HepG2 (cell line): Measurements from ENCODE around the gene FAM83E. TPM values are rescaled to one million over a fixed set of nuclear protein-coding genes. Genes with fewer than 3 reads are reported as not detected.
A peak's percentile ranks its signal among the peaks of the same experiment; 100 is the strongest.

Experiments
- ATAC-seq: fragments of 200-7000 bp; cut with Tn5 transposase; 3 replicates; pipeline ENCODE4 v1.9.1; 2020; ENCODE audit warnings: mild to moderate bottlenecking, moderate library complexity
- BruUV-seq: library from RNA; stranded (reverse); fragments of 400-500 nt; replicated peaks from 2 replicates; lab custom pipeline; 2021; lab: Mats Ljungman, UMichigan
- CTCF ChIA-PET: fragments of 300-600 bp; formaldehyde crosslinking; extraction: SDS; loops from one replicate; lab custom pipeline; 2021; ENCODE audit warnings: low total read pairs, inconsistent platforms, low intra/inter-chr PET ratio; lab: Yijun Ruan, JAX
- POLR2A ChIA-PET: fragments of 350-600 bp; sonication (Branson Sonifier 250); formaldehyde crosslinking; loops from one replicate; lab custom pipeline; 2020; ENCODE audit warnings: antibody characterized with exemption, inconsistent platforms; lab: Yijun Ruan, JAX
- DNase-seq: peaks from one replicate; pipeline ENCODE4 v3.0.0-alpha.2; 2015; ENCODE audit warnings: low spot score
- FAIRE-seq: peaks from 3 replicates; lab custom pipeline; 2011; peaks lifted over from hg19 to GRCh38; lab: Jason Lieb, UNC
- H2AFZ ChIP-seq: one replicate; pipeline ENCODE4 v1.6.1; 2011; ENCODE audit warnings: low read length, inconsistent platforms
- H3K27ac ChIP-seq: fragments of 300-600 bp; 3 replicates; pipeline ENCODE4 v1.8.0; 2011; ENCODE audit warnings: mixed run types, mild to moderate bottlenecking, mixed read lengths, low read length, inconsistent platforms; ENCODE audit not compliant: insufficient read depth; ENCODE audit errors: extremely low read length
- H3K27me3 ChIP-seq, 2 experiments: fragments of 200-600 bp in 1 of 2; 2 replicates in 1 of 2; 3 replicates in 1 of 2; pipeline versions ENCODE4 v1.6.0 to v1.8.0; 2011; ENCODE audit warnings: low read length in 2 of 2, mild to moderate bottlenecking in 2 of 2, moderate library complexity in 2 of 2, inconsistent platforms in 1 of 2; ENCODE audit not compliant: insufficient read depth in 2 of 2, control insufficient read depth in 1 of 2
- H3K36me3 ChIP-seq, 2 experiments: fragments of 200-600 bp in 1 of 2; replicated peaks in 1 of 2; 2 replicates in 1 of 2; 3 replicates in 1 of 2; pipeline versions ENCODE4 v1.5.1 to v1.8.0; 2011; ENCODE audit warnings: low read length in 2 of 2, inconsistent platforms in 1 of 2; ENCODE audit not compliant: insufficient read depth in 2 of 2, control insufficient read depth in 1 of 2
- H3K4me1 ChIP-seq: 2 replicates; pipeline ENCODE4 v1.5.1; 2012; ENCODE audit warnings: low read length, inconsistent platforms; ENCODE audit not compliant: insufficient read depth
- H3K4me2 ChIP-seq: 2 replicates; pipeline ENCODE4 v1.6.0; 2011; ENCODE audit warnings: low read depth, low read length, inconsistent platforms
- H3K4me3 ChIP-seq, 3 experiments: fragments of 200-600 bp in 1 of 3; sonication (generic), shearing (Covaris generic) in 1 of 3; replicated peaks in 1 of 3; 2 replicates each; pipeline ENCODE4 v1.5.1; 2011 to 2016; ENCODE audit warnings: low read length in 3 of 3, inconsistent platforms in 2 of 3, low read depth in 2 of 3, mild to moderate bottlenecking in 2 of 3, control low read depth in 1 of 3, mixed read lengths in 1 of 3; ENCODE audit not compliant: insufficient read depth in 1 of 3
- H3K79me2 ChIP-seq: one replicate; pipeline ENCODE4 v1.6.1; 2011; ENCODE audit warnings: low read length, inconsistent platforms; ENCODE audit not compliant: insufficient read depth
- H3K9ac ChIP-seq: 2 replicates; pipeline ENCODE4 v1.6.0; 2011; ENCODE audit warnings: mild to moderate bottlenecking, low read depth, low read length, inconsistent platforms; ENCODE audit not compliant: insufficient read depth
- H3K9me3 ChIP-seq: 2 replicates; pipeline ENCODE4 v1.5.1; 2012; ENCODE audit warnings: mild to moderate bottlenecking, low read length
- H4K20me1 ChIP-seq: 2 replicates; pipeline ENCODE4 v1.6.0; 2011; ENCODE audit warnings: inconsistent platforms, mild to moderate bottlenecking, low read length, moderate library complexity; ENCODE audit not compliant: insufficient read depth
- GABPB1 ChIP-seq: IDR thresholded peaks from 2 replicates; pipeline ENCODE4 v1.6.1; 2016; ENCODE audit warnings: mild to moderate bottlenecking, missing genetic modification reagents, moderate library complexity, missing compliant biosample characterization
- HNRNPLL ChIP-seq: fragments of 200-400 bp; formaldehyde crosslinking; IDR thresholded peaks from 2 replicates; pipeline ENCODE4 v1.6.1; 2017; ENCODE audit warnings: mild to moderate bottlenecking, low read depth, low read length; ENCODE audit not compliant: poor library complexity, severe bottlenecking
- KAT7 ChIP-seq: IDR thresholded peaks from 2 replicates; pipeline ENCODE4 v1.6.1; 2018; ENCODE audit warnings: borderline replicate concordance, missing compliant biosample characterization
- KIAA2018 ChIP-seq: sonication (generic); formaldehyde crosslinking; IDR thresholded peaks from 2 replicates; pipeline ENCODE4 v1.5.0; 2020; ENCODE audit warnings: mild to moderate bottlenecking, missing genetic modification reagents, borderline replicate concordance
- LCORL ChIP-seq, 2 experiments: fragments of 450-650 bp in 1 of 2; sonication (generic) in 1 of 2; formaldehyde crosslinking in 1 of 2; IDR thresholded peaks; 2 replicates each; pipeline versions ENCODE4 v1.5.0 to v1.6.1; 2017 to 2020; ENCODE audit warnings: antibody characterized with exemption in 1 of 2, missing genetic modification reagents in 1 of 2
- RFX3 ChIP-seq: IDR thresholded peaks from 2 replicates; pipeline ENCODE4 v1.6.1; 2016; ENCODE audit warnings: missing biosample characterization, missing genetic modification reagents
- SKI ChIP-seq: fragments of 450-650 bp; IDR thresholded peaks from one replicate; pipeline ENCODE4 v1.6.1; 2018; ENCODE audit warnings: mild to moderate bottlenecking; ENCODE audit not compliant: partially characterized antibody
- SNAPC4 ChIP-seq: sonication (generic); formaldehyde crosslinking; IDR thresholded peaks from 2 replicates; pipeline ENCODE4 v1.4.0; 2020; ENCODE audit warnings: mild to moderate bottlenecking, missing genetic modification reagents
- ZNF841 ChIP-seq: sonication (generic); formaldehyde crosslinking; IDR thresholded peaks from 2 replicates; pipeline ENCODE4 v1.8.1; 2023; ENCODE audit warnings: missing genetic modification reagents, borderline replicate concordance
- WGBS: methylation state at CpG from one replicate; pipeline ENCODE4 v1.1.6; 2017; ENCODE audit warnings: low lambda C conversion rate; 5-methylcytosine and 5-hydroxymethylcytosine counted together
- in situ Hi-C: cut with HindIII; loops from 2 replicates; pipeline ENCODE4 v1.10.0; 2017; ENCODE audit warnings: low pct_unique_long_range_greater_than_20kb; ENCODE audit not compliant: extremely low pct_ligation_motif_present
- intact Hi-C: fragments of 100-400 bp; cut with micrococcal nuclease; formaldehyde crosslinking; loops from one replicate; pipeline ENCODE4 v1.10.0; 2022; ENCODE audit not compliant: unreplicated experiment
- polyA plus RNA-seq, 8 experiments: library from polyadenylated mRNA; depleted of rRNA in 3 of 8; stranded (reverse) in 7 of 8; unstranded in 1 of 8; fragments of >200 nt; fragmentation: Illumina TruSeq in 4 of 8; extraction: Trizol in 4 of 8; gene quantifications; 2 replicates each; pipeline versions ENCODE4 v1.2.1 to v1.2.3, GENCODE V29; 2011 to 2016; ENCODE audit warnings: low read depth in 4 of 8, missing spikeins in 1 of 8, mixed read lengths in 1 of 8; ENCODE audit not compliant: insufficient read depth in 1 of 8
- total RNA-seq, 5 experiments: library from RNA; depleted of rRNA; stranded (reverse); fragments of >200 nt; fragmentation: Illumina TruSeq; extraction: Trizol; gene quantifications; 2 replicates each; pipeline ENCODE4 v1.2.3, GENCODE V29; 2016; ENCODE audit warnings: low read depth in 1 of 5

Gene FAM83E
- total and polyA plus RNA-seq, 2 of the 13 experiments (the other 11 are each of a cell fraction or from before 2014, with no cell fraction given) = 0.18 to 0.60 TPM

- no peak for TF ChIP-seq ZNF841 (CRISPR knock-in tag)
- no peak; the same call in 1 of the 2 replicates for TF ChIP-seq GABPB1 (CRISPR knock-in tag)
- peak; percentile 31 for TF ChIP-seq HNRNPLL
- TF ChIP-seq RFX3 (CRISPR knock-in tag) = no peak
Measured at GRCh38 chr19:48568345-48568886, 46.5 kb downstream of the FAM83E start (continued).

GRCh38 chr19:48565090-48565489, 49.8 kb downstream of the FAM83E start:
- Histone ChIP-seq H2AFZ (no peak overlapping the region), H3K79me2 (no peaks in the 10 kb centered on the region), H4K20me1 (no peaks in the 10 kb centered on the region), H3K4me3 (no peak overlapping the region), H3K4me1 (peaks cover 52% of the 10 kb centered on the region), H3K4me2 (peak overlapping the region; percentile 27; the same call in 1 of the 2 replicates), H3K27me3 (no peaks in the 10 kb centered on the region), H3K36me3 (no peaks in the 10 kb centered on the region), H3K27ac (no peak overlapping the region), H3K9ac (no peak overlapping the region), H3K9me3 (no peaks in the 10 kb centered on the region)
- DNase-seq (peak; percentile 88), FAIRE-seq (peak; percentile 82), ATAC-seq (peak; percentile 57)
- ChIA-PET POLR2A (interaction anchor here (1.1 kb wide), 2 partner anchors 11 to 54 kb away, joined by 4 to 5 read pairs; partner anchors contain the start of genes RPL18 and SPHK2), CTCF (no interaction called here)
- WGBS = 5% methylated on average over 7 of the region's 7 CpGs
- BruUV-seq = no TSS peak
- in situ Hi-C loops = no loop called here
- intact Hi-C loops = no loop called here
- TF ChIP-seq SNAPC4 (CRISPR knock-in tag) (no peak), KIAA2018 (CRISPR knock-in tag) (no peak), LCORL (IDR thresholded peaks at IDR 0.05) (no peak; the same call in 1 of the 2 replicates), LCORL (CRISPR knock-in tag; IDR thresholded peaks at IDR 0.05) (0 out of 2 replicates have a peak, but pooled peaks have one; percentile 37), KAT7 (no peak), SKI (peak; percentile 31)
